Ovary (tissue), 3 donors: ENCODE measurements around the gene CMTM5.

Experiments used
- CTCF ChIP-seq, 3 donors: fragments of 450-650 bp in 2 of 3; fragments of 200-600 bp in 1 of 3; IDR thresholded peaks; one replicate each; pipeline versions ENCODE4 v1.5.1 to v1.8.0; 2016 to 2022; ENCODE audit warnings: antibody characterized with exemption in 3 of 3, mild to moderate bottlenecking in 1 of 3
- EP300 ChIP-seq: sonication (generic); formaldehyde crosslinking; IDR thresholded peaks from one replicate; pipeline ENCODE4 v1.6.1; 2017; ENCODE audit warnings: antibody characterized with exemption
- POLR2A ChIP-seq: fragments of 450-650 bp; IDR thresholded peaks from one replicate; pipeline ENCODE4 v1.6.1; 2017; ENCODE audit warnings: antibody characterized with exemption, mild to moderate bottlenecking, moderate library complexity
- donor health status: DM: no; HTN: no; CAD: no.

GRCh38 chr14:23396781-23397407, 20.0 kb downstream of the CMTM5 start:
- TF ChIP-seq CTCF (IDR thresholded peaks at IDR 0.05) (no peak), POLR2A (no peak), EP300 (no peak)
